ENCODE results near the gene CPOX. TPM values are rescaled to one million over a fixed set of nuclear protein-coding genes. Genes with fewer than 3 reads are reported as not detected.

Gene CPOX
- total RNA-seq, 1 experiment from 2014 or later: 38.5 TPM

- H3K27me3 ChIP-seq (replicated peaks): no peaks in the 10 kb centered on the region
These were observed 62.7 kb downstream of the CPOX start for GRCh38 chr3:98530676-98531075.

GRCh38 chr3:98529856-98530459 lies 63.5 kb downstream of the CPOX start:
- H3K4me3 ChIP-seq: no peak overlapping the region
- no peaks in the 10 kb centered on the region for H3K27me3 ChIP-seq (replicated peaks)
- no peaks in the 10 kb centered on the region for H3K4me1 ChIP-seq (replicated peaks)
- H3K27ac ChIP-seq: no peak overlapping the region
- H3K9me3 ChIP-seq (replicated peaks): no peaks in the 10 kb centered on the region
- H3K36me3 ChIP-seq: no peaks in the 10 kb centered on the region
- DNase-seq (ENCODE audit: low read depth in 1 of 2, low spot score in 2 of 2): no peak

More at GRCh38 chr3:98530676-98531075, 62.7 kb downstream of the CPOX start:
- Histone ChIP-seq H3K4me3 (no peak overlapping the region), H3K36me3 (no peaks in the 10 kb centered on the region), H3K9me3 (replicated peaks) (no peaks in the 10 kb centered on the region), H3K4me1 (replicated peaks) (no peaks in the 10 kb centered on the region), H3K27ac (no peak overlapping the region)
- DNase-seq (ENCODE audit: low read depth in 1 of 2, low spot score in 2 of 2): no peak

Other genes starting within 250 kb of the CPOX start
- gene OR5K4, start 239.8 kb downstream of the CPOX start, total RNA-seq (2014; rRNA removed; shearing (Covaris generic)): not detected in 2 replicates
- gene OR5K3, start 202.9 kb downstream of the CPOX start, total RNA-seq (2014; rRNA removed; shearing (Covaris generic)): not detected in 2 replicates
- gene OR5K1, start 130.4 kb downstream of the CPOX start, total RNA-seq (2014; rRNA removed; shearing (Covaris generic)): not detected in 2 replicates
- not detected in 2 replicates for gene OR5K2, start 95.9 kb downstream of the CPOX start, total RNA-seq (2014; rRNA removed; shearing (Covaris generic))
- gene CLDND1, start 70.7 kb downstream of the CPOX start, total RNA-seq (2014; rRNA removed; shearing (Covaris generic)): 139 and 213 TPM in 2 replicates
- gene GPR15, start 61.6 kb downstream of the CPOX start, total RNA-seq (2014; rRNA removed; shearing (Covaris generic)): not detected in 2 replicates
- not detected in 2 replicates for gene ST3GAL6, start 169.7 kb upstream of the CPOX start, total RNA-seq (2014; rRNA removed; shearing (Covaris generic))